OCI-LY1 (cell line): ENCODE data around the gene SLC9A9.

Source experiments
- H2AFZ ChIP-seq: fragments of 200-600 bp; sonication (generic), shearing (Covaris generic); 2 replicates; pipeline ENCODE4 v1.6.0; 2014; ENCODE audit warnings: antibody characterized with exemption, mild to moderate bottlenecking, low read length
- H3F3A ChIP-seq: fragments of 200-600 bp; sonication (generic), shearing (Covaris generic); 2 replicates; pipeline ENCODE4 v1.6.0; 2014; ENCODE audit warnings: mild to moderate bottlenecking, antibody characterized with exemption, low read length, moderate library complexity; ENCODE audit not compliant: insufficient read depth
- H3K27ac ChIP-seq: fragments of 200-600 bp; sonication (generic); 2 replicates; pipeline ENCODE4 v1.5.1; 2014; ENCODE audit warnings: low read length, mixed run types, mild to moderate bottlenecking, low read depth; ENCODE audit not compliant: poor library complexity, severe bottlenecking
- H3K27me3 ChIP-seq: fragments of 200-600 bp; sonication (generic); 2 replicates; pipeline ENCODE4 v1.6.0; 2014; ENCODE audit warnings: antibody characterized with exemption, mild to moderate bottlenecking, low read length, moderate library complexity; ENCODE audit not compliant: insufficient read depth
- H3K36me3 ChIP-seq: fragments of 200-600 bp; sonication (generic); 2 replicates; pipeline ENCODE4 v1.6.1; 2014; ENCODE audit warnings: mild to moderate bottlenecking, antibody characterized with exemption, low read length, moderate library complexity, mixed read lengths; ENCODE audit not compliant: insufficient read depth
- H3K4me1 ChIP-seq: fragments of 200-600 bp; sonication (generic); 2 replicates; pipeline ENCODE4 v1.5.1; 2014; ENCODE audit warnings: mild to moderate bottlenecking, low read length, moderate library complexity; ENCODE audit not compliant: insufficient read depth, severe bottlenecking
- H3K4me2 ChIP-seq: fragments of 200-600 bp; sonication (generic), shearing (Covaris generic); 2 replicates; pipeline ENCODE4 v1.6.1; 2014; ENCODE audit warnings: low read length
- H3K4me3 ChIP-seq: fragments of 200-600 bp; sonication (generic); 2 replicates; pipeline ENCODE4 v1.5.1; 2014; ENCODE audit warnings: low read length, low read depth, mild to moderate bottlenecking, mixed read lengths; ENCODE audit not compliant: poor library complexity, severe bottlenecking
- H3K79me2 ChIP-seq: fragments of 200-600 bp; shearing (Covaris generic); 2 replicates; pipeline ENCODE4 v1.6.1; 2016; ENCODE audit warnings: mixed run types, low read length, mixed read lengths; ENCODE audit not compliant: insufficient read depth
- H3K9ac ChIP-seq: fragments of 200-600 bp; sonication (generic), shearing (Covaris generic); 2 replicates; pipeline ENCODE4 v1.6.1; 2014; ENCODE audit warnings: mild to moderate bottlenecking, low read length, mixed read lengths
- H3K9me2 ChIP-seq: fragments of 200-600 bp; sonication (generic), shearing (Covaris generic); 2 replicates; pipeline ENCODE4 v1.6.1; 2014; ENCODE audit warnings: low read depth, mild to moderate bottlenecking, low read length, mixed read lengths
- H3K9me3 ChIP-seq: fragments of 200-600 bp; shearing (Covaris generic); 2 replicates; pipeline ENCODE4 v1.6.1; 2014; ENCODE audit warnings: low read length, mixed read lengths
- H4K20me1 ChIP-seq: fragments of 200-600 bp; sonication (generic), shearing (Covaris generic); 2 replicates; pipeline ENCODE4 v1.6.0; 2016; ENCODE audit warnings: mild to moderate bottlenecking, low read length; ENCODE audit not compliant: insufficient read depth
- EZH2 ChIP-seq: fragments of 200-600 bp; sonication (generic), shearing (Covaris generic); IDR thresholded peaks from 2 replicates; pipeline ENCODE4 v1.8.0; 2017; ENCODE audit warnings: borderline replicate concordance, mixed run types, mild to moderate bottlenecking, antibody characterized with exemption, low read length, moderate library complexity, mixed read lengths
- TF ChIP-seq, protein P1 (sequence below): fragments of 200-600 bp; sonication (generic), shearing (Covaris generic); IDR thresholded peaks from 2 replicates; pipeline ENCODE4 v1.5.1; 2017; ENCODE audit warnings: mild to moderate bottlenecking, antibody characterized with exemption, low read length, moderate library complexity, mixed read lengths

SLC9A9 gene

DNA sequence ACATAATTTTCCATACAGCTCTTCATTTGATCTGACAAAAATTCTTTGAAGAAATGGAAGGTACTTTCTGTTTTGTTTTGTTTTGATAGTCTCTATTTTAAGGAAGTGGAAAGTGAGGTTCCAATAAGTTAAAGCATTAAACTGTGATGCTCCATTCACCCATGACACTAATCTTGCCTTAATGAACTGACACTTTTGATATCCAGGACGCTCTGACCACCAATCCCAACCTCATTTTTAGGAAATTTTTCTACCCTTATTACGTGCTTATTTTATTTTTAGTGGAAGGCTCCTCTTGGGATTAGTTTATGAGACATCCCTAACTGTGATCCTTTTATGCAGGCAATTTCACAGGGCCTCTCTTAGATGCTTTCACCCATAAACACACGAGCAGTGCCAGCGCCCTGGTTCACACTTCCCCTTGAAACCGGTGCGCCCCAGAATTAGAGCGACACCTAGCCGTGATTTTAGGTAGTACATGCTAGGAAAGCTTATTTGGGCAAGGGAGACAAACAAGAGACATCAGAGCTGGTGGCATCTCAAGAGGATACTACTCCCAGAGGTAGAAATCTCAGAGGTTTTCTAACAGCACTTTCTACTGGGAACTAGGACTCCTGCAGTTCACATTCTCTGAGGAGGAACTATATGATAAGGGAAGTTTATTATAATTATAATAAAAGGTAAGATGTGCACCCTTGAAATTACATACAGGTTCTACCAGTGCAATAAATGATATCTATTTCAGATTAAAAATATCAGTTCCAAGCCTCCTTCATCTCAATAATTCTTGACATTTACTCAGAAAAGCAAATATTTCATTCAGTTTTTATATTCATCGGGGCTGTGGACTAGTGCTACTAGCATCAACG lies 173.9 kb downstream of the SLC9A9 start:
- TF ChIP-seq, protein P1, sequence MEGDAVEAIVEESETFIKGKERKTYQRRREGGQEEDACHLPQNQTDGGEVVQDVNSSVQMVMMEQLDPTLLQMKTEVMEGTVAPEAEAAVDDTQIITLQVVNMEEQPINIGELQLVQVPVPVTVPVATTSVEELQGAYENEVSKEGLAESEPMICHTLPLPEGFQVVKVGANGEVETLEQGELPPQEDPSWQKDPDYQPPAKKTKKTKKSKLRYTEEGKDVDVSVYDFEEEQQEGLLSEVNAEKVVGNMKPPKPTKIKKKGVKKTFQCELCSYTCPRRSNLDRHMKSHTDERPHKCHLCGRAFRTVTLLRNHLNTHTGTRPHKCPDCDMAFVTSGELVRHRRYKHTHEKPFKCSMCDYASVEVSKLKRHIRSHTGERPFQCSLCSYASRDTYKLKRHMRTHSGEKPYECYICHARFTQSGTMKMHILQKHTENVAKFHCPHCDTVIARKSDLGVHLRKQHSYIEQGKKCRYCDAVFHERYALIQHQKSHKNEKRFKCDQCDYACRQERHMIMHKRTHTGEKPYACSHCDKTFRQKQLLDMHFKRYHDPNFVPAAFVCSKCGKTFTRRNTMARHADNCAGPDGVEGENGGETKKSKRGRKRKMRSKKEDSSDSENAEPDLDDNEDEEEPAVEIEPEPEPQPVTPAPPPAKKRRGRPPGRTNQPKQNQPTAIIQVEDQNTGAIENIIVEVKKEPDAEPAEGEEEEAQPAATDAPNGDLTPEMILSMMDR: peak; percentile 99
- no peak for TF ChIP-seq EZH2
- Histone ChIP-seq H3K9ac (peak overlapping the region; percentile 29; the same call in 1 of the 2 replicates), H3K79me2 (no peaks in the 10 kb centered on the region), H3K27me3 (no peaks in the 10 kb centered on the region), H3K9me3 (no peaks in the 10 kb centered on the region), H3F3A (no peaks in the 10 kb centered on the region), H3K9me2 (no peaks in the 10 kb centered on the region), H4K20me1 (no peaks in the 10 kb centered on the region), H3K4me1 (peaks cover 76% of the 10 kb centered on the region), H2AFZ (no peak overlapping the region), H3K27ac (peak overlapping the region; percentile 97), H3K4me2 (peak overlapping the region; percentile 58), H3K36me3 (no peaks in the 10 kb centered on the region), H3K4me3 (no peak overlapping the region)

DNA sequence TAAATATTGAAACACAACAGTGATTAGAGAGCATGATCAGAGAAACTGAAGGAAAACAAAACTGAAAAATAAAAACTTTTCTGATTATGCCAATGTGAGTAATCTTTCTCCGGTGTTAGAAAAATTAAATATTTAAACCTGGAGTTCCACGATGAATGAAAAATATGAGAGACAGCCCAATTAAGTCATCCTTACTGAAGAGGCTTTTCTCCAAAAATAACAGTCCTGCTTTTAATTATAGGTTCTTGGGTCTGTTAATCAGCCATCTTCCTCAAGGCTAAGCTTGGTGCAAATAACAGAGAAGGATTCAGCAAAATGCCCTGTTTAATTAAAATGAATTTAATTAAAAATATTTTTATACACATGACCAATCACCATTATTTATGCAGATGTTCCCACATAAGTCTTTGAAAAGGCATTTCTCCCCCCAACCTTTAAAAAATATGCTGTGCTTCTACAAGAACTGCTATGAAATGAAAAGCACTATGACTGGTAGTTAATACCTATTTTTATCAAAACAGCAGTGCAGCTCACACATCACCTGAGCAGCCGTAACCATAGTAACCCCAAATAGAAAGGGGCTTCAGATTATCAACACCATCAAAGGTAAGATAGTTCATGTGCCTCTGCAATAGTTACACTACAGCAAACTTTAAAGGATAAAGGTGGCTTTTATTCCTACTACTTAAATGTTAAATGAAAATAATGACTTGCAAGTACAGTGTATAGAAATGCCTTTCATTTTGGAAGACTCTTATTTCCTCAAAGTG lies 175.7 kb downstream of the SLC9A9 start:
- no peak overlapping the region for H3K4me3 ChIP-seq
- TF ChIP-seq EZH2: no peak
- TF ChIP-seq, protein P1: no peak

DNA sequence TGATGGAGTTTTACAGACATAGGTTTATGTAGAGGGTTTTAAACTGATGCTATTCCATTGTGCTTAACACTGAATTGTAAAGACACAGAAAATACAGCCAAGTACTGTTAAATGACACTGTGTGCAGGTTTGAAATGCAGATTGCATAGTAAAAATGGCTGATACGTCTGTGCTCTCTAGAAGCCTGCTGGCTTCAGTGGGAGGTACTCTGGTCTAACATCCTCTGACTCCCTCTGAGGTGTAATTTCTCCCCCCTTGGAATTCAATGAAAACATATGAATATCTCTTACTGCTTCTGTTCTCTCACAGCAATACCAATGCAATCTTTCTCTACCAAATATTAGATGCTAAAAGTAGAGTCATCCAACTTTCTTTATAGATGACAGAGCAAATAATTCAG lies 176.6 kb downstream of the SLC9A9 start:
- no peaks in the 10 kb centered on the region for H3K79me2 ChIP-seq
- H2AFZ ChIP-seq: peak overlapping the region; percentile 24; the same call in 1 of the 2 replicates
- H3K9me3 ChIP-seq: no peaks in the 10 kb centered on the region
- H3K27ac ChIP-seq: peak overlapping the region; percentile 97
- H3K27me3 ChIP-seq: no peaks in the 10 kb centered on the region
- no peaks in the 10 kb centered on the region for H3K36me3 ChIP-seq
- H3K4me1 ChIP-seq: peaks cover 86% of the 10 kb centered on the region
- peak overlapping the region; percentile 37 for H3K9ac ChIP-seq
- TF ChIP-seq, protein P1: no peak
- no peak for TF ChIP-seq EZH2
- H3K4me2 ChIP-seq: peak overlapping the region; percentile 50; the same call in 1 of the 2 replicates
- H4K20me1 ChIP-seq: no peaks in the 10 kb centered on the region
- H3K4me3 ChIP-seq: no peak overlapping the region
- no peaks in the 10 kb centered on the region for H3F3A ChIP-seq
- no peaks in the 10 kb centered on the region for H3K9me2 ChIP-seq

More for the DNA sequence above, 175.7 kb downstream of the SLC9A9 start:
- Histone ChIP-seq H3K4me2 (peak overlapping the region; percentile 50), H3K79me2 (no peaks in the 10 kb centered on the region), H3K9me2 (no peaks in the 10 kb centered on the region), H3K27ac (peak overlapping the region; percentile 97), H3K27me3 (no peaks in the 10 kb centered on the region), H3K9ac (peak overlapping the region; percentile 37), H3K36me3 (no peaks in the 10 kb centered on the region), H3K4me1 (peaks cover 90% of the 10 kb centered on the region), H2AFZ (no peak overlapping the region), H3K9me3 (no peaks in the 10 kb centered on the region), H3F3A (no peaks in the 10 kb centered on the region), H4K20me1 (no peaks in the 10 kb centered on the region)
